B cell (primary cell): Measurements from ENCODE around the gene KLHL28.

Experiments used
- CTCF ChIP-seq: fragments of 200-600 bp; IDR thresholded peaks from one replicate; pipeline ENCODE4 v1.8.0; 2022; ENCODE audit warnings: antibody characterized with exemption, mild to moderate bottlenecking
- EZH2 ChIP-seq: IDR thresholded peaks from 2 replicates; pipeline ENCODE4 v1.6.1; 2012; ENCODE audit warnings: borderline replicate concordance, low read depth, mild to moderate bottlenecking, moderate library complexity, low read length; ENCODE audit not compliant: insufficient read depth, poor library complexity, severe bottlenecking

- TF ChIP-seq CTCF: no peak
- no peak for TF ChIP-seq EZH2
Observed at GRCh38 chr14:44982594-44982993, 20.8 kb upstream of the KLHL28 start.
